GM12873 (cell line): ENCODE results near the gene OST4.

Source experiments
- CTCF ChIP-seq: IDR thresholded peaks from 2 replicates; pipeline ENCODE4 v1.5.1; 2012; ENCODE audit warnings: low read depth, mild to moderate bottlenecking, moderate library complexity, low read length, control low read depth; ENCODE audit not compliant: insufficient read depth; ENCODE audit errors: missing control alignments

Gene OST4

GRCh38 chr2:27078267-27079194 is 7.1 kb upstream of the OST4 start, which contains the start of gene EMILIN1:
Gene EMILIN1 (plus strand): TSS chr2:27078615. CDS start chr2:27079066, 451 bp downstream.
- TF ChIP-seq CTCF: no peak

- no peak for TF ChIP-seq CTCF
Observed at GRCh38 chr2:27077231-27077630, 5.8 kb upstream of the OST4 start.

GRCh38 chr2:27076323-27076722 is 4.9 kb upstream of the OST4 start:
- no peak for TF ChIP-seq CTCF

GRCh38 chr2:27074738-27075565 is 3.5 kb upstream of the OST4 start:
- no peak for TF ChIP-seq CTCF

GRCh38 chr2:27073782-27074181 is 2.3 kb upstream of the OST4 start:
- TF ChIP-seq CTCF: no peak

- no peak for TF ChIP-seq CTCF
Observed at GRCh38 chr2:27072920-27073319, 1.5 kb upstream of the OST4 start.
